Hair follicular keratinocyte (primary cell): Measurements from ENCODE around the gene CCDC81. TPM values are rescaled to one million over a fixed set of nuclear protein-coding genes. Genes with fewer than 3 reads are reported as not detected.

Experiments
- total RNA-seq: library from RNA; depleted of rRNA; stranded (reverse); fragments of >200 nt; gene quantifications from 2 replicates; pipeline ENCODE4 v1.2.3, GENCODE V29; 2015

Gene CCDC81
- 0.34 TPM in 1 of 2 replicates, not detected in the other for total RNA-seq

DNA sequence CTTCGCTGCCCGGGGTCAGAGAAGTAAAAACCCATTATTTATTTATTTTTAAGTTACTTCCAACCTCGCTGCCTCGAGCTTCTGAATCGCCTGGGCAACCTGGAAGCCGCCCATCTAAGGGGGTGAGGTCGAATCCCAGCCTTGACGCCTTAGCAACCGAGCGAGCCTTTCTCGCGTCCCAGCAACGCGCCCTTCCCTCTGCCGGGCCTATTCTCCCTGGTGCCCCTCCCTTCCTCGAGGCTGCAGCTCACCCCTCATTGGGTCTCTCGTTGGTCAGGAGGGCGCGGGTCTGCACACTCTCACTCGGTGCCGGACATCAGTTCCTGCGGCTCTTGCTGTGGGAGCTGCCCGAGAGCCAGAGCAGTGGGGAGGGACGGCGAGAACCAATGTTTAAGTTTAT lies at the start of gene CCDC81:
Gene CCDC81 (plus strand): TSS at position 302 of the 400 bp plus-strand sequence. CDS start 277 bp downstream, outside the sequence.

Other genes with a start within 250 kb of the CCDC81 start
- 10.8 and 16.9 TPM in 2 replicates for gene EED, start 130.1 kb upstream of the CCDC81 start, total RNA-seq
- 62.8 and 66.8 TPM in 2 replicates for gene HIKESHI, start 72.6 kb upstream of the CCDC81 start, total RNA-seq